ENCODE results near the gene ADGRL2.

DNA sequence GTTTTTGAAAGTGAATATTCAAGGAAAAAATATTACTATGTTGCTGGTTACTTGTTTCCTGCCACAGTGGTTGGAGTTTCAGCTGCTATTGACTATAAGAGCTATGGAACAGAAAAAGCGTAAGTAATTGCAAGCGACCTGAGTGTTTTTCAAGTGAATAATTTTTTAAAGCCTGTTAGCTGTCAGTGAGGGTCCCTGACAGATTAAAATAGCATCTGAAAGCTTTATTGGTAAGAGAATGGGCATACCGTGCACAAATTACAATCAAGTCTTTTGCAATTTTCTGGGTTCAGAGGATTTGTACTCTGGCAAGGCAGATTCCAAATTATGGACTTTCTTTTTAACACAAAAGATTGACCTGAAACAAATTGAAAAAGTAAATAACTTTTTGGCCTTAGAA lies 169.7 kb downstream of the ADGRL2 start:
- TF ChIP-seq POLR2AphosphoS5 (IDR thresholded peaks at IDR 0.05) = no peak
- TF ChIP-seq, protein P1, sequence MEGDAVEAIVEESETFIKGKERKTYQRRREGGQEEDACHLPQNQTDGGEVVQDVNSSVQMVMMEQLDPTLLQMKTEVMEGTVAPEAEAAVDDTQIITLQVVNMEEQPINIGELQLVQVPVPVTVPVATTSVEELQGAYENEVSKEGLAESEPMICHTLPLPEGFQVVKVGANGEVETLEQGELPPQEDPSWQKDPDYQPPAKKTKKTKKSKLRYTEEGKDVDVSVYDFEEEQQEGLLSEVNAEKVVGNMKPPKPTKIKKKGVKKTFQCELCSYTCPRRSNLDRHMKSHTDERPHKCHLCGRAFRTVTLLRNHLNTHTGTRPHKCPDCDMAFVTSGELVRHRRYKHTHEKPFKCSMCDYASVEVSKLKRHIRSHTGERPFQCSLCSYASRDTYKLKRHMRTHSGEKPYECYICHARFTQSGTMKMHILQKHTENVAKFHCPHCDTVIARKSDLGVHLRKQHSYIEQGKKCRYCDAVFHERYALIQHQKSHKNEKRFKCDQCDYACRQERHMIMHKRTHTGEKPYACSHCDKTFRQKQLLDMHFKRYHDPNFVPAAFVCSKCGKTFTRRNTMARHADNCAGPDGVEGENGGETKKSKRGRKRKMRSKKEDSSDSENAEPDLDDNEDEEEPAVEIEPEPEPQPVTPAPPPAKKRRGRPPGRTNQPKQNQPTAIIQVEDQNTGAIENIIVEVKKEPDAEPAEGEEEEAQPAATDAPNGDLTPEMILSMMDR (IDR thresholded peaks at IDR 0.05 in 8 of 11, conservative IDR thresholded peaks at IDR 0.05 in 3 of 11) = no peak
